Effector memory CD4-positive, alpha-beta T cell (primary cell): Measurements from ENCODE around the gene FOS.

Experiments
- DNase-seq, 3 donors: peaks; one replicate each; pipeline ENCODE4 v3.0.0-alpha.2; 2020
- H3K27ac ChIP-seq: 2 replicates; pipeline ENCODE4 v1.7.0; 2013; ENCODE audit warnings: mild to moderate bottlenecking, low read length, moderate library complexity; ENCODE audit not compliant: insufficient read depth, poor library complexity, severe bottlenecking
- H3K27me3 ChIP-seq: replicated peaks from 2 replicates; pipeline ENCODE4 v1.7.0; 2013; ENCODE audit warnings: mild to moderate bottlenecking, low read length; ENCODE audit not compliant: insufficient read depth, control insufficient read depth, poor library complexity, severe bottlenecking
- H3K36me3 ChIP-seq: 2 replicates; pipeline ENCODE4 v1.7.0; 2013; ENCODE audit warnings: mild to moderate bottlenecking, low read length, moderate library complexity; ENCODE audit not compliant: control insufficient read depth, insufficient read depth
- H3K4me1 ChIP-seq: 2 replicates; pipeline ENCODE4 v1.7.0; 2013; ENCODE audit warnings: low read length, mild to moderate bottlenecking; ENCODE audit not compliant: control insufficient read depth, insufficient read depth, poor library complexity, severe bottlenecking
- H3K4me3 ChIP-seq: 2 replicates; pipeline ENCODE4 v1.7.0; 2013; ENCODE audit warnings: low read length, low read depth, mild to moderate bottlenecking; ENCODE audit not compliant: insufficient read depth, poor library complexity, severe bottlenecking
- H3K9me3 ChIP-seq: 2 replicates; pipeline ENCODE4 v1.7.0; 2013; ENCODE audit warnings: mild to moderate bottlenecking, low read length, moderate library complexity; ENCODE audit not compliant: control insufficient read depth

Gene FOS

DNA sequence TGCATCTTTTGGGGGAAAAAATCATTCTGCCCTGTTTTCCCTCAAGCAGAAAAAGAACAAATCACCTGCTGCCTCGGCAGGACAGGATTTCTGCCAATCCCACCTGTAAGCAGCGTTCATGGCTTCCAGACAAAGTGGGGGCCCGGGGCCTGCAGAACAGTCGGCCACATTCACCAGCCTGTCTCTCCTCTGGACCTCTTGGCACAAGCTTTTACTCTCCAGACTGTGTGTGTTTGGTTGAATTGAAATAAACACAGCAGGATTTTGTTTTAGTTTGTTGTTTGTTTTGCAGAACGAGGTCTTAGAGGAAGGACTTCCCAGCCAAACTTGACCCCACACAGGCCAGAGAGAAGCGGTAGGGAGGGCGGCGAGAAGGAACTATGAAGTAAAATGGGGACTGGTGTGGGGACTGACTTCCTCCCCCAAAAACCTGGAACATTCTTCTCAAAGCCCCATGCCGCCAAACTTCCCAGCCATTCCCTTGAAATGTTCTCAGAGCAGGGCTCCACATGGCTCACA is 41.7 kb upstream of the FOS start:
- H3K27ac ChIP-seq, result no peak overlapping the region
- H3K36me3 ChIP-seq, result no peaks in the 10 kb centered on the region
- H3K4me3 ChIP-seq, result no peak overlapping the region
- peaks cover 5% of the 10 kb centered on the region for H3K4me1 ChIP-seq
- H3K9me3 ChIP-seq, result no peaks in the 10 kb centered on the region
- H3K27me3 ChIP-seq, result no peaks in the 10 kb centered on the region
- no peak for DNase-seq

- H3K27ac ChIP-seq, result no peak overlapping the region
- H3K9me3 ChIP-seq, result no peaks in the 10 kb centered on the region
- no peaks in the 10 kb centered on the region for H3K4me1 ChIP-seq
- no peak for DNase-seq
- H3K27me3 ChIP-seq, result no peaks in the 10 kb centered on the region
- H3K36me3 ChIP-seq, result no peaks in the 10 kb centered on the region
- no peak overlapping the region for H3K4me3 ChIP-seq
These were observed 39.7 kb upstream of the FOS start for GRCh38 chr14:75238756-75239455.

GRCh38 chr14:75240781-75241180 is 37.8 kb upstream of the FOS start:
- H3K4me3 ChIP-seq, result no peak overlapping the region
- H3K9me3 ChIP-seq, result no peaks in the 10 kb centered on the region
- no peak overlapping the region for H3K27ac ChIP-seq
- H3K4me1 ChIP-seq, result peaks cover under 1% of the 10 kb centered on the region
- H3K36me3 ChIP-seq, result no peaks in the 10 kb centered on the region
- no peak for DNase-seq
- H3K27me3 ChIP-seq, result no peaks in the 10 kb centered on the region

- H3K4me3 ChIP-seq, result no peak overlapping the region
- no peaks in the 10 kb centered on the region for H3K9me3 ChIP-seq
- H3K4me1 ChIP-seq, result peaks cover 17% of the 10 kb centered on the region
- no peak overlapping the region for H3K27ac ChIP-seq
- DNase-seq, result no peak
- no peaks in the 10 kb centered on the region for H3K36me3 ChIP-seq
- H3K27me3 ChIP-seq, result no peaks in the 10 kb centered on the region
These were observed 35.9 kb upstream of the FOS start for GRCh38 chr14:75242546-75243273.

DNA sequence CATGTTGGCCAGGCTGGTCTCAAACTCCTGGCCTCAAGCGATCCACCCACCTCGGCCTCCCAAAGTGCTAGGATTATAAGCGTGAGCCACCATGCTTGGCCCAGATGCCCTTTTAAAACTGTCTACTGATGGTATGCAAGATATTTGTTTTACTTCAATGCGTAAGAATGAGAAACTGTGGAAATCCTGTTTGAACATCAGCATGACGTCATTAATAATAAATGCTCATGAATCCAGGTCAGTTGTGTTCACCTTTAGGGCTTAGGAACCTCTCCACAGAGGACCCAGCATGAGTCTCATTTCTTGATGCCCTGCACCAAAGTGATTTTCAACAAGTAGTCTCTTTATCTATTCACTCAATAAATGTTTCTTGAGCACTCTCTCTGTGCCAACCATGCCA is 34.5 kb upstream of the FOS start:
- peaks cover 31% of the 10 kb centered on the region for H3K4me1 ChIP-seq
- H3K4me3 ChIP-seq, result no peak overlapping the region
- H3K36me3 ChIP-seq, result no peaks in the 10 kb centered on the region
- H3K27ac ChIP-seq, result no peak overlapping the region
- no peak for DNase-seq
- H3K9me3 ChIP-seq, result no peaks in the 10 kb centered on the region
- no peaks in the 10 kb centered on the region for H3K27me3 ChIP-seq

DNA sequence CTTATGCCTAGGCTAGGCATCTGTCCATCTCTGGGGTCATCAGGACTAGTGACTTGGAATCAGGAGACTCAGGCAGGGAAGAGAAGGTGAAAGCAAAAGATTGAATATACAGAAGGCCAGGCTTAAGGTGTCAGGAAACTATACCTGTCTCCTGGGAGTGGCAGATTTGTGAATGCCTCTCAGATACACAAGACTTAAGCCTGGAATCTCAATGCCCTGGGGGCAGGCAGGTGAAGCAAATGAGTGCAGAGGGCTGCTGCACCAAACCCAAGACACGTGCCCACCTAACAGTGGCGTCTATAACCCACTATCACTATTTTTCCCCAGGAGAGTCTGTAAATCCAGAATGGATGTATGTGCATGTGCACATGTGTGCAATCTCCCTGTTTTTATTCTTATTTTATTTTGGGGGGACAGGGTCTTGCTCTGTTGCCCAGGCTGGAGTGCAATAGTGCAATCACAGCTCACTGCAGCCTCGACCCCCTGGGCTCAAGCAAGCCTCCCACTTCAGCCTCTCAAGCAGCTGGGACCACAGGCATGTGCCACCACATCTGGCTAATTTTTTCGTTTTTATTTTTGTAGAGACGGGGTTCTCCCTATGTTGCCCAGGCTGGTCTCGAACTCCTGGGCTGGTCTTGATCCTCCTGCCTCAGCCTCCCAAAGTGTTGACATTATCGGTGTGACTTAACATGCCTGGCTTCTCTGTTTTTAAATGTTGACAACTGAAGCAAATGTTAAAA is 31.9 kb upstream of the FOS start:
- H3K27ac ChIP-seq, result peak overlapping the region; percentile 67

GRCh38 chr14:75247286-75247922 is 31.2 kb upstream of the FOS start:
- Histone ChIP-seq H3K9me3 (no peaks in the 10 kb centered on the region), H3K27ac (peak overlapping the region; percentile 67), H3K36me3 (no peaks in the 10 kb centered on the region), H3K4me3 (peak overlapping the region; percentile 5), H3K4me1 (peaks cover 51% of the 10 kb centered on the region), H3K27me3 (no peaks in the 10 kb centered on the region)
- DNase-seq, result peak; percentile 62 to 68 (median 66)

More for the DNA sequence above, 31.9 kb upstream of the FOS start:
- H3K4me3 ChIP-seq, result no peak overlapping the region
- no peaks in the 10 kb centered on the region for H3K9me3 ChIP-seq
- no peaks in the 10 kb centered on the region for H3K36me3 ChIP-seq
- H3K27me3 ChIP-seq, result no peaks in the 10 kb centered on the region
- DNase-seq, result no peak
- H3K4me1 ChIP-seq, result peaks cover 51% of the 10 kb centered on the region

GRCh38 chr14:75247939-75248338 is 30.7 kb upstream of the FOS start:
- H3K27ac ChIP-seq, result peak overlapping the region; percentile 67
- peak overlapping the region; percentile 5 for H3K4me3 ChIP-seq

DNA sequence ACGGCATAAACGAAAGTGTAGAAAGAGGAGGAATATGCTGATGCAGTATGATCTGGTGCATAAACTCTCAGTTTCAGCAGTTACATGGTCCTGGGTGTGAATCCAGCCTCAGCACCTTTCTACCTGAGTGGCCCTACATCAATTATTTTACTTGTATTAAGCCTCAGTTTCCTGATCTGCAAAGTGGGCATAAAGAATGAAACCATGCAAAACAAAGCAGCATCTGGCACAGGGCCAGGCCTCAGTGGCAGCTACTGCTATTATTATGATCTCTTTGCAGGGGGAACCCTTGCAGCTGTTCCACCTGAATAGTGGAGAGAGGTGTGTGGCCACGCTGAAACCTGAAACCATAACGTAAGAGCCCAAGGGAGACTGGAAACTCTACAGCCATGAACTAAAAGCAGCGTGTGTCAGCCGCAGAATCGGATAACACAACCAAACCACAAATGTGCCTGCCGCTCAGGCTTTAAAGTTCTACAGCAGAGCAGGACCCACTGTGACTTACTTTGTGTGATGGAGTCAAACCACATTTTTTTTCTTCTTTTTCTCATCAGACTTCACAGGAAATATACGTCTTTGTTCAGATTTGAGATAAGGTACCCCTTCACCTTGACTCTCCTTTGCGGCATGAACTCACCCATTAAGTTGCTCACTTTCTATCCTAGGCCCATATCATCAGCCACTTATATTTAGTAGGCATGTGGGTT is 29.2 kb upstream of the FOS start:
- peak overlapping the region; percentile 84 for H3K27ac ChIP-seq
- H3K4me3 ChIP-seq, result no peak overlapping the region
- no peaks in the 10 kb centered on the region for H3K9me3 ChIP-seq
- no peaks in the 10 kb centered on the region for H3K36me3 ChIP-seq
- peak; percentile 83 to 86 (median 85) for DNase-seq
- H3K27me3 ChIP-seq, result no peaks in the 10 kb centered on the region
- peaks cover 51% of the 10 kb centered on the region for H3K4me1 ChIP-seq

More at GRCh38 chr14:75247939-75248338, 30.7 kb upstream of the FOS start:
- H3K9me3 ChIP-seq, result no peaks in the 10 kb centered on the region
- H3K4me1 ChIP-seq, result peaks cover 51% of the 10 kb centered on the region
- no peaks in the 10 kb centered on the region for H3K36me3 ChIP-seq
- no peak for DNase-seq
- H3K27me3 ChIP-seq, result no peaks in the 10 kb centered on the region
